GM18861 (cell line): ENCODE data around the gene SSC5D.
"Not testable (repeated sequence)": the region's sequence is repeated elsewhere in the genome, so short reads cannot be mapped to it uniquely, and the experiment has no call there.

Experiments
- ATAC-seq: cut with Tn5 transposase; IDR thresholded peaks from one replicate; pipeline ENCODE4 v1.9.1; 2021; ENCODE audit not compliant: unreplicated experiment

Gene SSC5D

GRCh38 chr19:55486043-55486970, 1.9 kb upstream of the SSC5D start:
- ATAC-seq, result no peak

DNA sequence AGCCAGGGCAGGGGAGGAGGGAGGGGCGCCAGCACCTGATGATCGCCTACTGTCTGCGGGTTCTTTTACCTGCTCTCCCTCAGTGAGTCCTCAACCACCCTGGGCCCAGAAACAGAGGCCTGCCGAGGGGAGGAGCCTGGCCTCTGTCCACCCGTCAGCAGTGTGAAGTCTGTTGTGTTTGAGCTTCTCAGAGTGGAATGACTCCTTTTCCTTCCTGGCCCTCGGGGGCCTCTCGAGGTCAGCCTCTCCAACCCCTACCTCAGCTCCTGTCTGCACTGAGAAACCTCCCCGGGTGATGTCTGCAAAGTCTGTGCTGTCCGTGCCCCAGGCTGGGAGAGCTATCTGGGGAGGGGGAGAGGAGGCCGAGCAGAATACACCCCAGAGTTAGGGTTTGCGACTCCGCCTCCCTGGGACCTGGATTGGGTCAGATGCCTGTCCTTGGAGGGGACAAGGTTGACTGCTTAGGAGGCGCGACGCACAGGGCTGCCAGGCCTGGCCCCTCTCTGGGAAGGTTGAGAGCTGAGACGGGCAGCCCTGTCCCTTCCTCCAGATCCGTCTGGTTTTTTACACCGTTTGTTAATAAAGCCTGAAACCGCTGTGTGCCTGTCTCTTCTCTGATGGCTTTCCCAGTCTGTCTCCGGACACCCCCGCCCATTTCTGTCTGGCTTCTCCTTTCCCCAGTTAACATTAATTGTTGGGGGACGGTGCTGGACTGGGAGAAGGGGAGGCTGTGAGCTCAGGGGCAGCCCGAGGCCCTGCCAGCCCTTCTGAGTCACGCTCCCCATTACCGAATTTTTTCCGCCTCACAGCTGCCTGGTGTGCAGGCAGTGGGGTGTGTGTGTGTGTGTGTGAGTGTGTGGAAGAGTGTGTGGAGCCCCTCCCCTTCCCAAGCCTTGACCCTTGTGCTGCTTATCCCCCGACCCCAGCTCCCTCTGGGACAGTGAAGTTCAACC, 989 bp upstream of the SSC5D start:
- no peak for ATAC-seq

DNA sequence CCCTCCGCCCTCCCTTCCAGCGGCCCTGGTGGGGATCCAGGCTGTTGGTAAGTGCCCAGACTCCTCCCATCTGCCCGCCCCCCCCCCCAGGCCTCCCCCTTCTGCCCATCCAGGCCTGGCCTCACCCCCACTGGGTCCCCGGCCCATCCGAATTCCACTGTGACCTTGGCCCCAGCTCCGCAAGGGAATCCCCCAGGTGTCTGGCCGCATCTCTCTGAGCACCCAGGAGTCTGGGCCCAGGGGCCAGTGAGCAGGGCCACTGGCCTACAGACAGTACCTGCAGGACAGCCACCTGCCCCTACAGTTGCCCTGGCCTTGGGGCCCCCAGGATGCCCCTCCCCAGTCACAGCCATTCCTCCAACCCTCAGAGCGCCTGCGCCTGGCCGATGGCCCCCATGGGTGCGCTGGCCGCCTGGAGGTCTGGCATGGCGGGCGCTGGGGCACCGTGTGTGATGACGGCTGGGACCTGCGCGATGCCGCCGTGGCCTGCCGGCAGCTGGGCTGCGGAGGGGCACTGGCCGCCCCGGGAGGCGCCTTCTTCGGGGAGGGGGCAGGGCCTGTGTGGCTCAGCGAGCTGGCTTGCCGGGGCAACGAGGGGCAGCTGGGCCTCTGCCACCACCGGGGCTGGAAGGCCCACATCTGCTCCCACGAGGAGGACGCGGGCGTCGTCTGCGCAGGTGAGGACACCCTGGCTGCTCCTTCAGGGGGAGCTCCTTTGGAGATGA, 912 bp downstream of the SSC5D start:
- no peak for ATAC-seq

GRCh38 chr19:55489711-55490477, 1.7 kb downstream of the SSC5D start:
- ATAC-seq, result no peak

DNA sequence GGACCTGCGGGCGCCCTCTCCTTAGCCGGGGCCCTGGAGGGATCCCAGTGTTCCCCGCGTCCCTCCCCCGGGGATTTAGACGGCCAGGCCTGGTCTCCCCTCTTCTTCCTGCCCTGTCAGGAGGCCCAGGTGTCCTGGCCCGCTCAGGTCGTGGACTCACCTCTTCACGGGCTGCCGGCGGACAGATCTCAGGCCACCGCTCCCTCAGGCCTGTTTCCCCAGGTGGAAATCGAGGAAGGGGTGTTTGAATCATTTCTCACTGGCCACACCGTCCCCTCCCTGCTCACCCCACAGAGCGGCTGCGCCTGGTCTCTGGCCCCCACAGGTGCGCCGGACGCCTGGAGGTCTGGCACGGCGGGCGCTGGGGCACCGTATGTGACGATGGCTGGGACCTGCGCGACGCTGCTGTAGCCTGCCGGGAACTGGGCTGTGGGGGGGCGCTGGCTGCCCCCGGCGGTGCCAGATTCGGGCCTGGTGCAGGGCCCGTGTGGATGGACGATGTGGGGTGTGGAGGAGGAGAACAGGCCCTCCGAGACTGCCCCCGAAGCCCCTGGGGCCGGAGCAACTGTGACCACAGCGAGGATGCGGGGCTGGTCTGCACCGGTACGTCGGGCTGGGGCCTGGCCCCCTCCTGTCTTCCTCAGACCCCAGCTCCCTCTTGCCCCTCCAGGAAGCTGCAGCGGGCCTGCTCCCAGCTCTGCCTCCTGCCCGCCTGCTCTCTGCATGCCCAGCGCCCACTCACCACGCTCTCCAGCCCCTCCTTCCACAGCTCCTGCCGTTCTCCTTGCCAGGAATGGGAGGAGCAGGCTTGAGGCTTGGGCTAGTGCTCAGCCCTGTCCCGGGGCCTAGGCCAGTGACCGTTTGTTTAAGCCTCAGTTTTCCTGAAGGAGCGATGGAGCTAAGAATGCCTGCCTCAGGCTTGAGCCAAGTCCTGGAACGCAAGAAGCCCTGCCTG, 2.5 kb downstream of the SSC5D start:
- no peak for ATAC-seq

DNA sequence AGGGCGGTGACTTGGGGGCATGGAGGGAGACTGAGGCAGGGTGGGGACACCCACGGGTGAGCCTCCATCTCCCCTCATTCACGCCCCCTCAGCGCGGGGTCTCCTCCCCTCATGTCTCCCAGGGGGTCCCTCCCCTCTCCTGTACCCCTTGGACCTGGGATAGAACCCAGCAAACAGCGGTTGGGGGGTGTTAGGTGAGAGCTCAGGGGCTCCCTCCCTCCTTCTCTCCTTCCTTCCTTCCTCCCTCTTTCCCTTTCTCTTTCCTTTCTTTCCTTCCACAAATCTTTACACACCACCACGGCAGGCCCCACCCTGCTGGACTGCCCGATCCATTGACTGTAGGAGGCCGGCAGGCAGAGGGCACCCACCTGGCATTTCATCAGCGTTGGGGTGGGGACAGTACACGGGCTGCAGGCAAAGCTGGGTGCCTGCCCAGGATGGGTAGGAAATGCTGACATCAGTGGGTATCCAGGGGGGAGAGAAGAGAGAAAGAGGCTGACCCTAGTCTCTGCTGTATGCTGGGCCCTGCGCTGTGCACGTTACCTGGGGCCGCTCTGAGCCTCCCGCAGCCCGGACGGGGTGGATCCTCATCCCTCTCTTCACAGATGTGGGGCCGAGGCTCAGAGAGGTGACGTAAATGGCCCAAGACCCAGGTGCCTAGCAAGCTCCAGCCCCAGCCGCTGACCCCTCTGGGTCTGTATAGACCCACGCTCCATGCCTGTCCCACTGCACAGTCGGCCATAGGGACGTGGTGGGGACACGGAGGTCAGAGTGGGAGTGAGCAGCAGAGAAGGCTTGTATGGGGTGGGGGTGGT, 3.5 kb downstream of the SSC5D start:
- ATAC-seq, result no peak

DNA sequence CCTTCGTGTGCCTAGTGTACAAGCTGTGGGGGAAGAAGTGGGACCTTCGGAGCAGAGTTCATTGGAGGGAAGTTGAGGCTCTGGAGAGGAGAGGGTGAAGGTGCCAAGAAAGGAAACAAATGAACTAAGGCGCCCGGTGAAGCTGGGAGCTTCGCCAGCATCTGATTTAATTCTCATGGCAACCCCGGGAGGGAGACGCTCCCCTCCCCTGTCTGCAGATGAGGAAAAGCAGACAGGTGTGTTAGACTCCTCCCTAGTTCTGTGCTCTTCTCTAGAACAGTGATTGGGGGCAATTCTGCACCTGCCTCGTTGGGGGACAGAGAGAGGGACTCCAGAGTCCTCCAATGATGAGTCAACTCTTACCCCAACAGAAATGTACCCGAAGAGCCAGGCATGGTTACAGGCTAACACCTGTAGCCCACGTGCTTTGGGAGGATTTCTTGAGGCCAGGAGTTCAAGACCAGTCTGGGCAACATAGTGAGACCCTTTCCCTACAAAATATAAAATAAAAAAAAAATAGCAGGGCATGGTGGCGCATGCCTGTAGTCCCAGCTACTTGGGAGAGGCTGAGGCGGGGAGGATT, 4.2 kb downstream of the SSC5D start:
- ATAC-seq, result no peak

DNA sequence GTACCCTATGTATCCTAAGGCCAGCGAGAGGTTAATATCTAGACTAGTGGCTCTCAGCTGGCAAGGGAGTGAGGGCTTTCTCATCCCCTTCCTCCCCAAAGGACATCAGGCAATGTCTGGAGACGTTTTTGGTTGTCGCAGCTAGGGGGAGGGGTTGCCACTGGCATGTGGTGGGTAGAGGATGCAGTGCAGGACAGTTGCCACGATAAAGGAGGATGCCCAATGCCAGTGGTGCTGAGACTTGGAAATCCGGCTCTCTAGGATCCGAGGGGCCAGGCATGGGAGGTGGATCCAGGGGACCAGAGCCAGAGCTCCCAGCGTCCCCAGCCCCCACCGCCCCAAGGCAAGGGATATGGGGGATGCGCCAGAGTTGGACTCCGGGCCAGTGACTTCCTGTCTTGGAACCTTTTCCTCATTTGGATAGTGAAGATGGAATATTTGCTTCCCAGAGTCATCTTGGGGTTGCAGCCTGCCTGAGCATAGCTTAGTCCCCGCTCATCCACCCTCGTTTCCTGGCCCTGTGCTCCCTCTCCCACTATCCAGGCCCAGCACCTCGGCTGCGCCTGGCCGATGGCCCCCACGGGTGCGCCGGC, 4.9 kb downstream of the SSC5D start:
- no peak for ATAC-seq

- no peak for ATAC-seq
Measured at GRCh38 chr19:55493645-55494171, 5.5 kb downstream of the SSC5D start.

- ATAC-seq, result no peak
Measured at GRCh38 chr19:55494172-55494761, 6.0 kb downstream of the SSC5D start.

- ATAC-seq, result no peak
Measured at GRCh38 chr19:55495646-55496349, 7.6 kb downstream of the SSC5D start.

GRCh38 chr19:55496820-55497219, 8.6 kb downstream of the SSC5D start:
- ATAC-seq, result not testable (repeated sequence)

DNA sequence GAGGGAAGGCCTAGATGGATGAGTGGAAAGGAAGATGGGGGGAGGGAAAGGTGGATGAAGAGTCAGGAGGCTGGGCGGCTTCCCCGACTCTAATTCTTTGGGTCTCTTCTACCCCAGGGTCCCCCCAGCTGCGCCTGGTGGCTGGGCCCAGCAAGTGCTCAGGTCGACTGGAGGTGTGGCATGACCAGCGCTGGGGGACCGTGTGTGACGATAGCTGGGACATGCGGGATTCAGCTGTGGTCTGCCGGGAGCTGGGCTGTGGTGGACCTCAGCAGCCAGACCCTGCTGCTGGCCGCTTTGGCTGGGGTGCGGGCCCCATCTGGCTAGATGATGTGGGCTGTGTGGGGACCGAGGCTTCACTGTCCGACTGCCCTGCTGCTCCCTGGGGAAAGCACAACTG, 9.5 kb downstream of the SSC5D start:
- ATAC-seq, result no peak

DNA sequence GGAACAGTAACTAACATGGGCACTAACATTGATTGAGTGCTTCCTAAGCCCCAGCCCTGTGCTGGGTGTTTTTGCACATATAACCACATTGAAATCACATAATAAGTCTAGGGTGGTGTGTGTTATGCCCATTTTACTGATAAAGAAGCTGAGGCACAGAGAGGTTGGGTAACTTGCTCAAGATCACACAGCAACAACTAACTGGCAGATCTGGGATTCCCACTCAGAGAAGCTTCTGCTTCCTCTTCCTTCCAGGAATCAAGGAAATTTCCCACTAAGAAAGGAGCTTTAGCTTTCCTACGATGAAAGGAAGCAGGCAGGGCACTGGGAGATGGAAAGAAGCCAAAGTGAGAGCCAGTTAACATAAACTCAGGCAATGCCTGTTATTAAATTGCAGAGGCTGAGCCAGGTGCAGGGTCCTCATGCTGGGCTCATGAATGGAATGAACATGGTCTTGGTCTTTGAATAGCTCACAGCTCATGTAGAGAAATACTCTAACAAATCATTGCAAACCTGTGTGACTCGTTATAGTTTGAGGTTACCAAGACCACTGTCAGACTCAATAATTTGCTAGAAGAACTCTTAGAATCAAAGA, 10.1 kb downstream of the SSC5D start:
- no peak for ATAC-seq

DNA sequence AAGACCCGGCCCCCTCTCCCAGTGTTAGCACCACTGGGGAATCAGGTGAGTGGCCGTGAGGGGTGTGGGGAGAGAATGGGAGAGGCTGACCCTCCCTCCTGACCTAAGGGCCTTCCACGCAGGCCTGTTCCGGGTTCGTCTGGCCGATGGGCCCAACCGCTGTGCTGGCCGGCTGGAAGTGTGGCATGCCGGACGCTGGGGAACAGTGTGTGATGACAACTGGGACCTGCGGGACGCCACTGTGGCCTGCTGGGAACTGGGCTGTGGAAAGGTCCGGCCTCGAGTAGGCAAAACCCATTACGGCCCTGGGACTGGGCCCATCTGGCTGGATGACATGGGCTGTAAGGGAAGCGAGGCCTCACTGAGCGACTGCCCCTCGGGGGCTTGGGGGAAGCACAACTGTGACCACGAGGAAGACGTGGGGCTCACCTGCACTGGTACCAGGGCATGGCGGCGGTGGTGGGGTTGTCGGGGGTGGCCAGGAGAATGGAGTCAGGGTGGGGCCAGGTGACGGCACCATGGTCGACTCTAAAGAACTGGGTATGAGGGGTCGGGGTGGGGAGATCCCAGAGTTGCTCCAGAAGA, 12.2 kb downstream of the SSC5D start:
- no peak for ATAC-seq
